HL-60 (cell line): ENCODE measurements around the gene TMEM198.

Source experiments
- POLR2AphosphoS5 ChIP-seq: IDR thresholded peaks from 2 replicates; pipeline ENCODE4 v1.6.1; 2012; ENCODE audit warnings: low read depth
- TF ChIP-seq, protein P1 (sequence below): IDR thresholded peaks from 2 replicates; pipeline ENCODE4 v1.6.1; 2012; ENCODE audit warnings: low read depth; ENCODE audit not compliant: insufficient replicate concordance

DNA sequence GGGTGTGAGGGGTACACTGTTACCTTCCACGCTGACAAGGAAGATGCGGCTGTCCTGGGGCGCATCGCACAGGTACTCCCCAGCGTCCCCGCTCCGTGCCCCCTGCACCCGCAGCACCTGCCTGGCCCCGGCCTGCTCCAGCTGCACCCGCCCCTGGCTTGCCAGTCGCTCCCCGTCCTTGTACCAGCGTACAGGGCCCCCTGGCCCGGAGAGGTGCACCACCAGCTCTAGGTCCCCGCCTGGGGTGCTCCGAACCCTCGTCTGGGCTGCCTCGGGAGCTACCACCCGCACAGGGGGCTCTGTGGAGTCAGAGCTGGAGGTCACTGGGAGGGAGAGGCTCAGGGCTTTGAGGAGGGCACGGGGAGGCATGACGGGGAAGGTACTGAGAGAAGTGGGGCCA is 13.5 kb downstream of the TMEM198 start:
- TF ChIP-seq POLR2AphosphoS5, result no peak
- TF ChIP-seq, protein P1, sequence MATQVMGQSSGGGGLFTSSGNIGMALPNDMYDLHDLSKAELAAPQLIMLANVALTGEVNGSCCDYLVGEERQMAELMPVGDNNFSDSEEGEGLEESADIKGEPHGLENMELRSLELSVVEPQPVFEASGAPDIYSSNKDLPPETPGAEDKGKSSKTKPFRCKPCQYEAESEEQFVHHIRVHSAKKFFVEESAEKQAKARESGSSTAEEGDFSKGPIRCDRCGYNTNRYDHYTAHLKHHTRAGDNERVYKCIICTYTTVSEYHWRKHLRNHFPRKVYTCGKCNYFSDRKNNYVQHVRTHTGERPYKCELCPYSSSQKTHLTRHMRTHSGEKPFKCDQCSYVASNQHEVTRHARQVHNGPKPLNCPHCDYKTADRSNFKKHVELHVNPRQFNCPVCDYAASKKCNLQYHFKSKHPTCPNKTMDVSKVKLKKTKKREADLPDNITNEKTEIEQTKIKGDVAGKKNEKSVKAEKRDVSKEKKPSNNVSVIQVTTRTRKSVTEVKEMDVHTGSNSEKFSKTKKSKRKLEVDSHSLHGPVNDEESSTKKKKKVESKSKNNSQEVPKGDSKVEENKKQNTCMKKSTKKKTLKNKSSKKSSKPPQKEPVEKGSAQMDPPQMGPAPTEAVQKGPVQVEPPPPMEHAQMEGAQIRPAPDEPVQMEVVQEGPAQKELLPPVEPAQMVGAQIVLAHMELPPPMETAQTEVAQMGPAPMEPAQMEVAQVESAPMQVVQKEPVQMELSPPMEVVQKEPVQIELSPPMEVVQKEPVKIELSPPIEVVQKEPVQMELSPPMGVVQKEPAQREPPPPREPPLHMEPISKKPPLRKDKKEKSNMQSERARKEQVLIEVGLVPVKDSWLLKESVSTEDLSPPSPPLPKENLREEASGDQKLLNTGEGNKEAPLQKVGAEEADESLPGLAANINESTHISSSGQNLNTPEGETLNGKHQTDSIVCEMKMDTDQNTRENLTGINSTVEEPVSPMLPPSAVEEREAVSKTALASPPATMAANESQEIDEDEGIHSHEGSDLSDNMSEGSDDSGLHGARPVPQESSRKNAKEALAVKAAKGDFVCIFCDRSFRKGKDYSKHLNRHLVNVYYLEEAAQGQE, result no peak
